Activated naive CD8-positive, alpha-beta T cell treated with anti-CD3 and anti-CD28 coated beads, Interleukin-2, amount 10 ng/mL, durations not matched to agents 7 days and 5 days (primary cell): ENCODE measurements around the gene UGT2A1. TPM values are rescaled to one million over a fixed set of nuclear protein-coding genes. Genes with fewer than 3 reads are reported as not detected.

Source experiments
- ATAC-seq: fragments of 150-1000 bp; cut with Tn5 transposase; one replicate; pipeline ENCODE4 v1.10.0; 2021; ENCODE audit warnings: low read depth, moderate library complexity
- POLR2A ChIA-PET: fragments of 350-600 bp; sonication (Branson Sonifier 250); formaldehyde crosslinking; loops from one replicate; lab custom pipeline; 2021; ENCODE audit warnings: antibody characterized with exemption; lab: Charles Lee
- DNase-seq: peaks from one replicate; pipeline ENCODE4 v3.0.0; 2021
- H3K27ac Mint-ChIP-seq: one replicate; pipeline ENCODE4 v1.8.0; 2022; ENCODE audit warnings: mild to moderate bottlenecking, mixed read lengths
- H3K27me3 Mint-ChIP-seq: one replicate; pipeline ENCODE4 v1.8.0; 2022; ENCODE audit warnings: mild to moderate bottlenecking, moderate library complexity, mixed read lengths
- H3K36me3 Mint-ChIP-seq: one replicate; pipeline ENCODE4 v1.8.0; 2021; ENCODE audit warnings: mild to moderate bottlenecking, mixed read lengths
- H3K4me1 Mint-ChIP-seq: one replicate; pipeline ENCODE4 v1.8.0; 2021; ENCODE audit warnings: mixed read lengths
- H3K4me3 Mint-ChIP-seq: one replicate; pipeline ENCODE4 v1.8.0; 2022; ENCODE audit warnings: mild to moderate bottlenecking, moderate library complexity, mixed read lengths
- H3K9me3 Mint-ChIP-seq: one replicate; pipeline ENCODE4 v1.8.0; 2021; ENCODE audit warnings: mixed read lengths
- total RNA-seq, 2 experiments: library from RNA; stranded (reverse); gene quantifications; one replicate each; pipeline ENCODE4 v1.2.3, GENCODE V29; 2021

UGT2A1 gene
- total RNA-seq, 2 experiments from 2014 or later = not detected

DNA sequence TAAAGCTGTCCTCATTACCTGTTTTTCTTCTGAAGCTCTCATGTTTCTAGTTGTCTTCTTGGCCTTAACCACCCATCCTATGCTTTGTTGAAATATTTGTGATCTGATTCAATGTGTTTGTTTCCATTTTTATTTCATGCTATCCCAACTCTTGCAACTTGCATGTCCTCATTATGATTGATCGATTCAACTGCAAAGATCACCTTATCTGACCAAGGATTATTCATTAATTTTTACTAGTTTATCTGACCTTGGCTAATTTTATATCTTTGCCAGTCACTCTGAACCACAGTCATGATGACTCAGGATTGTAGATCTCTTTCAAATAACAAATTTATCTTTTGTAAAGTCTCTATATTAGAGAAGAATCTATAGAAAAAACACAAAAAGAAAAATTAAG lies 84.3 kb downstream of the UGT2A1 start:
- H3K27me3 Mint-ChIP-seq = no peaks in the 10 kb centered on the region

DNA sequence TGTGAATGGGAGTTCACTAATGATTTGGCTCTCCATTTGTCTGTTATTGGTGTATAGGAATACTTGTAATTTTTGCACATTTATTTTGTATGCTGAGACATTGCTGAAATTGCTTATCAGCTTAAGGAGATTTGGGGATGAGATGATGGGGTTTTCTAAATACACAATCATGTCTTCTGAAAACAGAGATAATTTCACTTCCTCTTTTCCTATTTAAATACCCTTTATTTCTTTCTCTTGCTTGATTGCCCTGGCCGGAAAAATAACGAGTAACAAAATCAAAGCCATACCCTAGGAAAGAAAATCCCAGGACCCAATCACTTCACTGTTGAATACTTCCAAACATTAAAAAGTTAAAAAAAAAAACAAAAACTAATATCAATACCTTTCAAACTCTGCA lies 89.6 kb downstream of the UGT2A1 start:
- Mint-ChIP-seq H3K36me3 (no peaks in the 10 kb centered on the region), H3K4me1 (no peaks in the 10 kb centered on the region), H3K27ac (no peak overlapping the region), H3K27me3 (no peaks in the 10 kb centered on the region), H3K4me3 (no peak overlapping the region), H3K9me3 (no peaks in the 10 kb centered on the region)
- ATAC-seq (no peak), DNase-seq (no peak)
- POLR2A ChIA-PET = no interaction called here

More for the DNA sequence above, 84.3 kb downstream of the UGT2A1 start:
- H3K36me3 Mint-ChIP-seq = no peaks in the 10 kb centered on the region
- no peak overlapping the region for H3K27ac Mint-ChIP-seq
- H3K9me3 Mint-ChIP-seq = no peaks in the 10 kb centered on the region
- DNase-seq (no peak), ATAC-seq (no peak)
- POLR2A ChIA-PET = no interaction called here
- H3K4me3 Mint-ChIP-seq = no peak overlapping the region
- no peaks in the 10 kb centered on the region for H3K4me1 Mint-ChIP-seq

DNA sequence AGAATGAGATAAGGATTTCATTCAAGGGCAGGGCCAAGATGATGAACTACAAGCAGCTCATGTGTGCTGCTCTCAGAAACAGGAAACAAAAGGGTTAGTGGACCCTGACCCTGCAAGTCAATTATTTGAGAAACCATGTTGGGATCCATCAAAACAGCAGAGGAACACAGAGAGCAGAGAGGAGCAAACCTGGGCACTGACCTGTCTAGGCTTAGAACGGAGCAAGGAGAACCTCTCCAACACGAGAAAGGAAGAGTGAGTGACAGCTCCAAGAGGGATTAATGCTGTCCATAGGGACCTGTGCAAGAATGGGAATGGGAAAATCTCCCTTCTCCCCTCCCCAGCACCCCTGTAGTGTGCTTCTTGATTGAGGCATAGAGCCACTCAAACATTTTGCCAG lies 103.4 kb downstream of the UGT2A1 start:
- Mint-ChIP-seq H3K27me3 (no peaks in the 10 kb centered on the region), H3K9me3 (no peaks in the 10 kb centered on the region), H3K4me1 (no peaks in the 10 kb centered on the region), H3K36me3 (no peaks in the 10 kb centered on the region), H3K4me3 (no peak overlapping the region), H3K27ac (no peak overlapping the region)
- ATAC-seq (no peak), DNase-seq (no peak)
- POLR2A ChIA-PET = no interaction called here

DNA sequence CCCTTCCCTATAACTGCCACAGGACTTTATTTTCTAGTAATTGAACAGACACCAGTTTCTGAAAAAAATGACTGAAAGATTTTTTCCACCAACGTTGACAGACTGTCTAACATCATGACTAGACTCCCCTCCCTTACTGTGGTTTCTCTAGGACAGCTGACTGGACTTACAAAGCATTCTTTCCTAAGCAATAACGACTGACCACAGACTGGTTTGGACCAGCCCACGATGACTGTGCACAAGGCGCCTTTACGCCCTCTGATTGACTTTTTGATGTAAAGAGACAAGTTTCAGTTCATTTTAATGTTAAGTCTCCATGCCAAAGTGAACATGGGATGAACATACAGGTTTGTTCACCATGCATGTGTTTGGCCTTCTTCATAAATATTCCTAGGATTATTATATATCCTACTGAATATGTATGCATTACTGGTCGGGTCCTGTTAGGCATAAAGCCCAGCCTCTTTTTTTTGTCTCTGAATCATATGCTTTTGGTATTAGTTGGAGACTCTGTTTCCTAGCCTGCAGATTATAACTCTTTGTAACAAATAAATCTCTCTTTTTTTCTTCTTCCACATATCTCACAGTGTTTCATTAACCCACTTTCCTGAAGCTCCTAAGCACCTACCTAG lies 106.8 kb downstream of the UGT2A1 start:
- H3K4me1 Mint-ChIP-seq = no peaks in the 10 kb centered on the region
- no peaks in the 10 kb centered on the region for H3K27me3 Mint-ChIP-seq
- no peak overlapping the region for H3K4me3 Mint-ChIP-seq
- H3K9me3 Mint-ChIP-seq = no peaks in the 10 kb centered on the region
- POLR2A ChIA-PET = no interaction called here
- no peaks in the 10 kb centered on the region for H3K36me3 Mint-ChIP-seq
- no peak overlapping the region for H3K27ac Mint-ChIP-seq
- DNase-seq (no peak), ATAC-seq (no peak)

Other genes starting within 250 kb of the UGT2A1 start
- not detected for gene UGT2B4, start 157.3 kb downstream of the UGT2A1 start, total RNA-seq
- not detected for gene UGT2A2, start 13.6 kb downstream of the UGT2A1 start, total RNA-seq
- 1 to 10 TPM; 2.0 to 2.8 TPM for gene SULT1B1, start 107.4 kb upstream of the UGT2A1 start, total RNA-seq
- not detected for gene SULT1E1, start 206.9 kb upstream of the UGT2A1 start, total RNA-seq